GM23248 (cell line): ENCODE results near the gene GDF7. TPM values are rescaled to one million over a fixed set of nuclear protein-coding genes. Genes with fewer than 3 reads are reported as not detected.

Source experiments
- DNase-seq: peaks from one replicate; pipeline ENCODE4 v3.0.0-alpha.2; 2015
- H2AFZ ChIP-seq: fragments of 200-600 bp; sonication (generic); 2 replicates; pipeline ENCODE4 v1.6.1; 2016; ENCODE audit warnings: antibody characterized with exemption
- H3F3A ChIP-seq: fragments of 200-600 bp; sonication (generic); 2 replicates; pipeline ENCODE4 v1.6.1; 2016; ENCODE audit warnings: mild to moderate bottlenecking, antibody characterized with exemption, mixed run types; ENCODE audit not compliant: insufficient read depth
- H3K27ac ChIP-seq: fragments of 200-600 bp; sonication (generic); 2 replicates; pipeline ENCODE4 v1.5.1; 2016; ENCODE audit warnings: mild to moderate bottlenecking
- H3K27me3 ChIP-seq: fragments of 200-600 bp; sonication (generic); replicated peaks from 2 replicates; pipeline ENCODE4 v1.6.1; 2016; ENCODE audit warnings: mild to moderate bottlenecking; ENCODE audit not compliant: insufficient read depth
- H3K36me3 ChIP-seq: fragments of 200-600 bp; sonication (generic); 2 replicates; pipeline ENCODE4 v1.6.1; 2016; ENCODE audit warnings: low read depth, mild to moderate bottlenecking
- H3K4me1 ChIP-seq: fragments of 200-600 bp; sonication (generic); 2 replicates; pipeline ENCODE4 v1.6.1; 2016; ENCODE audit warnings: mild to moderate bottlenecking; ENCODE audit not compliant: insufficient read depth
- H3K4me2 ChIP-seq: fragments of 200-600 bp; sonication (generic); one replicate; pipeline ENCODE4 v1.6.1; 2016; ENCODE audit warnings: mild to moderate bottlenecking; ENCODE audit not compliant: unreplicated experiment
- H3K4me3 ChIP-seq: fragments of 200-600 bp; sonication (generic); 2 replicates; pipeline ENCODE4 v1.5.1; 2016; ENCODE audit warnings: mild to moderate bottlenecking
- H3K79me2 ChIP-seq: fragments of 200-600 bp; sonication (generic); 2 replicates; pipeline ENCODE4 v1.6.1; 2016; ENCODE audit warnings: mild to moderate bottlenecking; ENCODE audit not compliant: insufficient read depth
- H3K9ac ChIP-seq: fragments of 200-600 bp; sonication (generic); 2 replicates; pipeline ENCODE4 v1.6.1; 2016; ENCODE audit warnings: mild to moderate bottlenecking
- H3K9me2 ChIP-seq: fragments of 200-600 bp; sonication (generic); 2 replicates; pipeline ENCODE4 v1.6.1; 2016; ENCODE audit warnings: mixed run types, mild to moderate bottlenecking, moderate library complexity; ENCODE audit not compliant: insufficient read depth
- H3K9me3 ChIP-seq: fragments of 200-600 bp; sonication (generic); one replicate; pipeline ENCODE4 v1.6.1; 2017; ENCODE audit warnings: low read depth
- H4K20me1 ChIP-seq: fragments of 200-600 bp; sonication (generic); 2 replicates; pipeline ENCODE4 v1.6.0; 2016; ENCODE audit not compliant: insufficient read depth
- EZH2 ChIP-seq: fragments of 200-600 bp; sonication (generic); IDR thresholded peaks from 2 replicates; pipeline ENCODE4 v1.6.1; 2018; ENCODE audit warnings: antibody characterized with exemption, mild to moderate bottlenecking; ENCODE audit not compliant: insufficient read depth, poor library complexity, severe bottlenecking
- EZH2phosphoT487 ChIP-seq: fragments of 200-600 bp; sonication (generic); IDR thresholded peaks from 2 replicates; pipeline ENCODE4 v1.6.1; 2018; ENCODE audit warnings: antibody characterized with exemption, moderate library complexity, mild to moderate bottlenecking, low read depth; ENCODE audit not compliant: insufficient read depth
- WGBS, 2 experiments: methylation state at CpG; one replicate each; pipeline ENCODE4 v1.1.6; 2015 to 2017; ENCODE audit warnings: low lambda C conversion rate in 2 of 2, low coverage in 1 of 2; ENCODE audit errors: missing lambda C conversion rate in 2 of 2; 5-methylcytosine and 5-hydroxymethylcytosine counted together
- in situ Hi-C: fragments of 300-500 bp; cut with MboI; formaldehyde crosslinking; loops from 2 replicates; pipeline ENCODE4 v1.15.0; 2020
- polyA plus RNA-seq: library from polyadenylated mRNA; unstranded; fragments of >200 nt; fragmentation: Nextera tagmentation; extraction: Ambion mirVana; gene quantifications from 2 replicates; pipeline ENCODE4 v1.2.1, GENCODE V29; 2016
- total RNA-seq: library from RNA; depleted of rRNA; stranded (reverse); fragments of >200 nt; shearing (Covaris generic); gene quantifications from 2 replicates; pipeline ENCODE4 v1.2.3, GENCODE V29; 2014

The GDF7 gene
- total and polyA plus RNA-seq, 2 experiments from 2014 or later, result 0.03 TPM; not detected in 1

GRCh38 chr2:20662308-20662937, 4.5 kb upstream of the GDF7 start:
- Histone ChIP-seq H3K4me3 (no peak overlapping the region), H3K9me3 (no peaks in the 10 kb centered on the region), H3K9ac (no peak overlapping the region), H3K79me2 (no peaks in the 10 kb centered on the region), H4K20me1 (no peaks in the 10 kb centered on the region), H3K27me3 (peaks cover 67% of the 10 kb centered on the region), H3K9me2 (no peaks in the 10 kb centered on the region), H3K4me1 (peaks cover 8% of the 10 kb centered on the region; the same call in 1 of the 2 replicates), H3K27ac (no peak overlapping the region), H3F3A (0 out of 2 replicates have a peak, but pooled peaks cover 4% of the 10 kb centered on the region), H3K4me2 (no peak overlapping the region), H3K36me3 (no peaks in the 10 kb centered on the region), H2AFZ (no peak overlapping the region)
- TF ChIP-seq EZH2phosphoT487 (no peak), EZH2 (no peak)
- in situ Hi-C loops, result loop anchor here (5.0 kb wide), 1 partner anchor 310 kb away; no protein-coding TSS in a partner anchor
- WGBS, 2 experiments, result 58 to 61% methylated on average over 5 of the region's 5 CpGs
- DNase-seq, result no peak

GRCh38 chr2:20663196-20664070, 3.5 kb upstream of the GDF7 start:
- Histone ChIP-seq H3F3A (0 out of 2 replicates have a peak, but pooled peaks cover 4% of the 10 kb centered on the region), H3K4me1 (peaks cover 8% of the 10 kb centered on the region; the same call in 1 of the 2 replicates), H3K4me3 (no peak overlapping the region), H3K36me3 (no peaks in the 10 kb centered on the region), H3K79me2 (no peaks in the 10 kb centered on the region), H2AFZ (no peak overlapping the region), H3K9me3 (no peaks in the 10 kb centered on the region), H4K20me1 (no peaks in the 10 kb centered on the region), H3K4me2 (no peak overlapping the region), H3K27me3 (peaks cover 77% of the 10 kb centered on the region), H3K9me2 (no peaks in the 10 kb centered on the region), H3K9ac (no peak overlapping the region), H3K27ac (no peak overlapping the region)
- in situ Hi-C loops, result loop anchor here (5.0 kb wide), 1 partner anchor 309 kb away; no protein-coding TSS in a partner anchor
- no peak for TF ChIP-seq EZH2
- TF ChIP-seq EZH2phosphoT487, result no peak
- DNase-seq, result no peak
- 50% methylated on average over 7 of the region's 7 CpGs for WGBS, 2 experiments

GRCh38 chr2:20664071-20664390, 2.9 kb upstream of the GDF7 start:
- Histone ChIP-seq H3K27ac (no peak overlapping the region), H3K4me1 (peaks cover 8% of the 10 kb centered on the region; the same call in 1 of the 2 replicates), H3F3A (0 out of 2 replicates have a peak, but pooled peaks cover 4% of the 10 kb centered on the region), H3K9me2 (no peaks in the 10 kb centered on the region), H3K4me3 (no peak overlapping the region), H3K4me2 (no peak overlapping the region), H2AFZ (no peak overlapping the region), H3K79me2 (no peaks in the 10 kb centered on the region), H4K20me1 (no peaks in the 10 kb centered on the region), H3K9me3 (no peaks in the 10 kb centered on the region), H3K36me3 (no peaks in the 10 kb centered on the region), H3K9ac (no peak overlapping the region), H3K27me3 (peaks cover 79% of the 10 kb centered on the region)
- TF ChIP-seq EZH2 (no peak), EZH2phosphoT487 (no peak)
- in situ Hi-C loops, result loop anchor here (5.0 kb wide), 1 partner anchor 308 kb away; no protein-coding TSS in a partner anchor
- no peak for DNase-seq
- 40 to 43% methylated on average over 2 of the region's 2 CpGs for WGBS, 2 experiments

GRCh38 chr2:20664431-20665242, 2.3 kb upstream of the GDF7 start:
- H3K9me2 ChIP-seq, result no peaks in the 10 kb centered on the region
- in situ Hi-C loops, result loop anchor here (5.0 kb wide), 1 partner anchor 308 kb away; no protein-coding TSS in a partner anchor
- H3K9ac ChIP-seq, result no peak overlapping the region
- peaks cover 79% of the 10 kb centered on the region for H3K27me3 ChIP-seq
- H4K20me1 ChIP-seq, result no peaks in the 10 kb centered on the region
- TF ChIP-seq EZH2phosphoT487 (no peak), EZH2 (peak; percentile 38)
- H3K4me3 ChIP-seq, result no peak overlapping the region
- no peaks in the 10 kb centered on the region for H3K36me3 ChIP-seq
- peak; percentile 9 for DNase-seq
- no peaks in the 10 kb centered on the region for H3K9me3 ChIP-seq
- H3K27ac ChIP-seq, result no peak overlapping the region
- H2AFZ ChIP-seq, result no peak overlapping the region
- WGBS, 2 experiments, result 33 to 36% methylated on average over 17 of the region's 17 CpGs
- H3F3A ChIP-seq, result 0 out of 2 replicates have a peak, but pooled peaks cover 4% of the 10 kb centered on the region
- H3K79me2 ChIP-seq, result no peaks in the 10 kb centered on the region
- no peak overlapping the region for H3K4me2 ChIP-seq
- H3K4me1 ChIP-seq, result peaks cover 8% of the 10 kb centered on the region; the same call in 1 of the 2 replicates
